GM15510 (cell line): Measurements from ENCODE around the gene C1orf105.
A peak's percentile ranks its signal among the peaks of the same experiment; 100 is the strongest.

Experiments used
- POLR2A ChIP-seq: IDR thresholded peaks from 3 replicates; pipeline ENCODE4 v1.6.1; 2011; ENCODE audit warnings: borderline replicate concordance; ENCODE audit not compliant: insufficient read length; ENCODE audit errors: extremely low read depth

The C1orf105 gene

DNA sequence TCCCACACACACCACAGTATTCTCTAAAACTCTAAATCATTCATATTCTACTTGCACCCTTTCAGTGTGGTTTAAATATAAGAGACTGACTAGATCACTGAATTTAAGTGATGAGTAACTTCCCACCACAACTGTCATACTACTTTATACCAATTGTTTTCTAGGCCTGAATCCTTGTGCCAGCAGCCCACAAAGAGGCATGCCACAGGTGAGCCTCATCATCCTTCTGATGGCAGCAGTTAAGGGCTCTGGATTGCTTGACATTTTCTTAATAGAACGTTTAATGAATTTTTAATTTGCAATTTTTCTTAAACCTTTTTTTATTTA lies 9.6 kb downstream of the C1orf105 start:
- TF ChIP-seq POLR2A, result no peak

DNA sequence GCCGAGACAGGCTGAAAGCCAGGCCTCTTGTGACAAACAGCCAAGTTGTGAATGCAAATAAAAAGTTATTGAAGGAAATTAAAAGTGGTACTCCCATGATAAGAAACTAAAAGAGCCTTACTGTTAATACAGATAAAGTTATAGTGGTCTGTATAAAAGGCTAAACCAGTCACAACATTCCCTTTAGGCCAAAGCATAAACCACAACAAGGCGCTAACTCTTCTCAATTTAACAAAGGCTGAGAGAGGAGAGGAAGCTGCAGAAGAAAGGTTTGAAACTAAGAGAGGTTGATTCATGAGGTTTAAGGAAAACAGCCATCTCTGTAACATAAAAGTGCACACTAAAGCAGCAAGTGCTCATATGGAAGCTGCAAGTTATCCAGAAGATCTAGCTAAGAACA lies 10.7 kb downstream of the C1orf105 start:
- TF ChIP-seq POLR2A, result no peak

DNA sequence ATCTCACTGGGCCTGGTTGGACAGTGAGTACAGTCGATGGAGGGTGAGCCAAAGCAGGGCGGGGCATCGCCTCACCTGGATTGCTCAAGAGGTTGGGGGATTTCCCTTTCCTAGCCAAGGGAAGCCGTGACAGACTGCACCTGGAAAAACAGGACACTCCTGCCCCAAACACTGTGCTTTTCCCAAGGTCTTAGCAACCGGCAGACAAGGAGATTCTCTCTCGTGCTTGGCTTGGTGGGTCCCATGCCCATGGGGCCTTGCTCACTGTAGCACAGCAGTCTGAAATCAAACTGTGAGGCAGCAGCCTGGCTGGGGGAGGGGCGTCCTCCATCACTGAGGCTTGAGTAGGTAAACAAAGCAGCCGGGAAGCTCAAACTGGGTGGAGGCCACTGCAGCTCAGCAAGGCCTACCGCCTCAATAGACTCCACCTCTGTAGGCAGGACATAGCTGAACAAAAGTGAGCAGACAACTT lies 11.3 kb downstream of the C1orf105 start:
- TF ChIP-seq POLR2A, result no peak

DNA sequence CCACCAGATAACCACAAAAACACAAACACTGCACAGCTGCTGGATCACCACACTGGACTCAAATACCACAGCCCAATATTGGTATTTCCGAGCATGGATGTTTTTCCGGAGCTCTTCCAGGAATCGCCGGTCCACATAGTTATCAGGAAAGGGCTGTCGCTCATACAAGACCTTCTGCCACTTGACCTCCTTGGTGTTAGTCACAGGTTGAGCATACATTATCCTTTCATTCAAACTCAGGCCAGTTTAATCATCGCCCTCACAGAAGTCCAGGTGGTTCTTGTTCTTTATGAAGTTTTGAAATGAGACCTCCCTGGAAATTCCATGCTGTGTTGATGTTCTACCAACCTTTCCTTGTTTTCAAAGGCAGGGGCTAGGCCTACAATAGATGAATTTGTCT lies 21.9 kb downstream of the C1orf105 start:
- no peak for TF ChIP-seq POLR2A

DNA sequence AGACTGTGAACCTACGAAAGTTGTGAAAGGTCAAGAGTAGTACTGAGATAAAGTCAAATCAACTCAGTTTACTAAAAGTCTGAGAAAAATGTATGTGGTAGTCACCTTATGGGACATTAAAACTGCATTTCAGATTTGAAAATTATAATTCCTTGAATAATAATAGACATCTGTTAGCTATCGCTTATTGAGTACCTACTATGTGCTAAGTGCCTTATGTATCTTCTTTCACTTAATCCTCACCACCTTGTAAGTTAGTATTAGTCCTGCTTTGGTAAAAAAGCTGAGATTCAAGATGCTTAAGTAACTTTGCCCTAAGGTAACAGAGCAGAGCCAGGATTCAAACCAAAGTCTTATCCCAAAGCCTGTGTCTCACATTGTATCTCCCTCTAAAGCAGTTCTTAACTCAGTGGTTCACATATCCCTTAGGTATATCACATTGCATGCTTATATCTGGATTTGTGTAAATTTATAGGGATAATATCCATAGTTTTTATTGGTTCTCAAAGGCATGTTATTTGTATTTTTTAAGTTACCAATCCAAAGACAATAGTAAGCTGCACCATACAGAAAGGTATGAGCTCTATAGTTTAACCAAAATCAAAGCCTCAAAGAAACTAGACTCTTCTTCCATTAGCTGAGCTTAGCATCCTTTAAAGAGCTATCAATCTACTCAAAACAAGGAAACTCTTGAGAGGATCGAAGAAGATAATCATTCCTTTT lies 22.5 kb downstream of the C1orf105 start:
- no peak for TF ChIP-seq POLR2A

DNA sequence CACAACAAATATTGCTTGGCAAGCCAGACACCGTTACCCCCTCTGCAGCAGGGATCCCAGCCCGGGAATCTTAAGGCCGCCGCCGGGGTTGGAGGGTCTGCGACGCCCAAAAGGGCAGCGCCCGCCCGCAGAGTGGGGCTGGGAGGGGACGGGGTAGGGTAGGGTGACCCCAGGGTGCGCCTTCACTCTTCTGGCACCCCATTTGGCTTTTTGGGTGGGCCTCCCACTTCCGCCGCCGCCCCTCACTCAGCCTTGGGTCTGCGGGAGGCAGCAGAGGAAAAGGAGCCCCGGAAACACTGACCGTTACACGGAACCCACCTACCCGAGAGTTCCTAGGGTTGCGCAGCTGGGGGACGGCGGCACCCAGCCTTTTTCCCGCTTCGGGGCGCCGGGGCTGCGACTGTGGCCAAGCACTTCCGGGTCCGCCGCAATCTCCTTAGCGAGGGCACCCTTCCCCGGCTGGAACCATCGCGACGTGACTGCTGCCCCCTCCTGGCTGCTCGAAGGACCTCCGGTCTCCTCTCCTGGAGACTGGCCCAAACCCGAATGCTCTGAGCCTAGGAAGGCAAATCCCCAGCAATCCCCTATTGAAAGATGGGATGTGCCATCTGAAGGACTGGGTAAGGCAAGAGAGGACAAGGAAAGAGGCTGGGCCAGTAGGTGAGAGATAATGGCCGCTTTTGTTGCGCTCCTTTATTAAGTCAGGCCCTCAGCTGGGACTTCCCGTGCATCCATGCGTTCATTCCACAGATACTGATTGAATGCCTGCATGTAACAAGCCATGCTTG lies 23.4 kb downstream of the C1orf105 start, which contains the start of gene PIGC:
TSS of gene PIGC (minus strand) at position 404 of the 788 bp plus-strand sequence. CDS start 1,447 bp downstream, outside the sequence.
- peak; percentile 65 for TF ChIP-seq POLR2A

DNA sequence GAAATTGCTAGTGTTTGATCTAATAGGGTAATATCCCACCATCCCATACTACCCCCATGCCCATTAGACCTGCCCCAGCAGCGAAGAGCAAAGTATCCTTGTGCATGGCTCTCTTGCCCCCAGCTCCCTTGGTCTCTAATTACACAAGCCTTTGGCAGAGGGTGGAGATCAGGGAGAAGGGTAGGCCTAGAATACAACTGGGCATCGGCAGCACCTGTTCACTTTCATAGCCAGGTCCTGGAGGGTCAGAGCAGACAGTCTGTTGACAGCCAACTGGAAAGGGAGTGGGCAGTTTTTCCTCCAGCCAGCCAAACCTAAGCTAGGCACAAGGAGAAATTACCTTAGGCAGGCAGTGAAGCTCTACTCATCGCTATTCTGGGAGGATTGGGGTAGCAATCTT lies 26.1 kb downstream of the C1orf105 start:
- TF ChIP-seq POLR2A, result no peak

DNA sequence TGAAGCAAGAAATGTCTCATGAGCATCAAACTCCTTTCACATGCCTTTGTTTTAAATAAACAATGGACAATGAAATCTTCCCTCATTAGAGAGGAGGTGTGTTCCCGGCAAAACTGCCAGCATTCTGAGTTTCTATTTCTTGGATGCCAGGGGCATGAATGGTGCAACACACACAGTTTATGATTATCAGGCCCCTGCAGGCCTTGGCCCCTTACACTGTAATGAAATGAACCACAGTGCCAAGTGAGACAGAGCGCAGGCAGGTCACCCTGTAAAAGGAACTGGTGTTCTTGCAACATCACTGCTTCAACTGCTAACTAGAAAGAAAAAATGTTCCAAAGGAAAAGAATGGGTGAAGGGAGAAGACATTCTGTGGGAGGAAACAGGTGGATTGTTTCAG lies 27.2 kb downstream of the C1orf105 start:
- no peak for TF ChIP-seq POLR2A

DNA sequence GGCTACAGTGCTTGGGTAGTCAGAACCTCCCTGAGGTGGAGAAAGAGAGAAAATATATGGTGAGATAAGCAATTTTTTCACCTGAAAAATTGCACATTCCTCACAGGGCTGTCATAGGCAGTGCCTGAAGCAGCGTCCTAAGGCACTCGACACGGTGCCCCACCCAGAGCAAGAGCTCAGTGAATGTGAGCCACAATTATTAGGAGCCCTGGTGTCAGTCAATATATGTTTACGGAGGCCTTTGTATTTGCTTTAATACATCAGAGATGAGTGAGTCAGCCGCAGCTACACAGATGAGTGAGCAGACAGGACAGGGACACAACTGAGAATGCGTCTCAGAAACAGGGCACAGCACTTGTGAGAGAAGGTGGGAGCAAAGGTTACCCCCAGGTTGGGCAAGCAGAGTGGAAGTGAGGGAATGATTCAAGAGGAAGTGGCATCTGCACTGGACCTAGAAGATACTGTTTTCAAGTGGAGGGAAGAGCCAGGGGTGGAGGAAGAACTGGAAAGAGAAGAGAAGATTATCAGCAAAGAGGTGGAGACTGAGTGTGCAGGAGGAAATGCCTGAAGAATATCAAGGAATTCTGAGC lies 28.6 kb downstream of the C1orf105 start:
- no peak for TF ChIP-seq POLR2A

DNA sequence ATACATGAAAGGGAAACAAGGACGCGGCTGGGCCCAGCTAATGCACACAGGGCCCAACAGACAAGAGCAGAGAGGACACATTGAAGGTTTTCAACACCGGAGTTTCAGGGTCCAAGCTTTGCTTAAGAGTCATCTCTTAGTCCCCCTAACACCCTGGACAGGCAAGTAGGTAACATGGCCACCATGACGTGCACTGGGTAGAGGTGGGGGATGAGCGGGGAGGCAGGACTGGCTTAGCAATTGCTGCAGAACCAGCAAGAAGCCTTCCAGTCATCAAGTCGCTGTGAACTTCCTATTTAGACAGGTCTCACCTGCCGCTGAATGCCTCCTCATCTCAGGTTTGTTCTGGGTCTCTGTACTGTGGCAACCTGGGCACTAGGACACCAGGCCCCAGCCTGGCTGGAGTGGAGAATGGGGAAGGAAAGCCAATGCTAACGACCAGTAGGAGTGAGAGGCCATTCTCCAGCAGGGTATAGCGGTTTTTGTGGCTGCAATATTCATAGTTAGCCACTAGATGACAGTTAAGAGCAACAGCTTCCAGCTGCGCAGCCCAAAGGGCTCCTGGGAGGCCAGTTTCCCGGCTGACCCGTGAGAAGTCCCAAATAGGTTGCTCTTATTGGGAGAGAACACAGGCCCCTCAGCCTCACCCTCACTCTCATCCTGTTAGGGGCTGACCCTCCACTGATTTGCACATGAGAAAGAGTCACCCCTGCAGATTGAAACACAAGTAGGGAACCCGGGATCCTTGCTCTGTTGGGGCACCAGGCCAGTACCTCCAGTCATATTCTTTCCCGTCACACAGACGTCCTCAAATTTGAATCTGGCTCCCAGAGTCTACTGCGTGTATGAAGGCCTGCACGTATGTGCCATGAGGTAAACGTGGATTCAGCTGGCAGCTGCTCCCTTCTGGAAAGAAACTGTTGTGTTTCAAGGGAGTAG lies 29.4 kb downstream of the C1orf105 start:
- TF ChIP-seq POLR2A, result no peak

DNA sequence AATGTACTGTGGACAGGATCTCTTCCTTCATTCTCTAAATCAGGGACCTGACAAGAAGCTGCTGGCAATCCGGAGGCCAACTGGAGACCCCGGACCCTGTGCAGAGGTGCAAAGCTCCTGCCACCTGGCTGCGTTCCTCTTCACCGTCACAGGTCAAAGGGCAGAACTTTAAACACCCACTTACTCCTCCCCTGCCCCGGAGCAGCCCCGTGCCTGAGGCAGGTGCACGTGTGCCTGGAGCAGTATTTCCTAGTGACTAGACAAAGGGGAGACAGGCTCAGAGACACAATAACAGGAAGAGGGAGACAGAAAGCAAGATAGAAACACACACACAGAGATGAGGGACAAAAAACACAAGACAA lies 30.0 kb downstream of the C1orf105 start:
- no peak for TF ChIP-seq POLR2A

DNA sequence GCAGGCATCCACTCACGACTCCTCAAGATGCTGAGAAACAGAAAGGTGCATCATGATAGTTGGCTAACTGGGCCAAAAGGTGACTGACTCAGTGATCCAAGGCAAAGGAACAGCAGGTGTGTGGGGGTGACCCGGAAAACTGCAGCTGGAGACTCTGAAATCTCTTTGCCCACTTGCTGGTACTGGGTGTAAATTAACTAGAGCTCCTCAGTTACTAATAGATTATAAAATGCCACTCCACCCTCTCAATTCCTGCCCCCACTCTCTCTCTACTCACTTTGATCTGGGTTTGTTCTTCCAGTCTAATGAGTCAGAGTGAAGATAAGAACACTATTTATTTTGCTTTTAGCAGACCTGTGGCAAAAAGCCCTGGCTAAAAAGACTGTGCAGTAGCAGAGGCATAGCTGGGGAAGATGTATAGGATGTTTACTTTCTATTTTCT lies 30.5 kb downstream of the C1orf105 start:
- no peak for TF ChIP-seq POLR2A

DNA sequence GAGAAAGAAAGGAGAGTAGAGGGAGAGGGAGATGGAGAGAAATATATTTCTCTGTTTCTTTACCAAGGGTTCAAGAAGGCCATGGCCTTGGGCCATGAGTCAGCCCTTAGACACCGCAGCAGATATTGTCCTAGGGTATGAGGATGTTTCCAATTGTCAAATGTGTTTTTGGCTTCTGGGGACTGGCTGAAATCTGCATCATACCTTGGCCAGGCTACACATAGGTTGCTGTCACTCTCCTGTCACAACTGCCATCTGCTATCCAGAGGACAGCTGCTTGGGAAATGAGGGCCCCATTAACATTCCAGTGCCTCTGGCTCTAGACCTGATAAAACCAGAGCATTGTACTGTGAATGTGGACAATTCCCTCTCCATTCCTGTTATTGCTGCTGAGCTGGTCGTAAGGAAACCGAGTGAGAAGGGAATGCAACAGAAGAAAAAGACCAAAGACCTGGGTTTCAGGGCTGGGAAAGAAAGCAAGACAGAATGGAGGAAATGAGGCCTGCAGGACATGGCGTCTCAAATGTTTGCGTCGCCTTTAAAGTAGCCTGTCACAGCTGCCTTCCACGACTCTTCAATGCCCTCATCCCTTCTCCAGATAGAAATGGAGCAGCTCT lies 32.2 kb downstream of the C1orf105 start:
- TF ChIP-seq POLR2A, result no peak

DNA sequence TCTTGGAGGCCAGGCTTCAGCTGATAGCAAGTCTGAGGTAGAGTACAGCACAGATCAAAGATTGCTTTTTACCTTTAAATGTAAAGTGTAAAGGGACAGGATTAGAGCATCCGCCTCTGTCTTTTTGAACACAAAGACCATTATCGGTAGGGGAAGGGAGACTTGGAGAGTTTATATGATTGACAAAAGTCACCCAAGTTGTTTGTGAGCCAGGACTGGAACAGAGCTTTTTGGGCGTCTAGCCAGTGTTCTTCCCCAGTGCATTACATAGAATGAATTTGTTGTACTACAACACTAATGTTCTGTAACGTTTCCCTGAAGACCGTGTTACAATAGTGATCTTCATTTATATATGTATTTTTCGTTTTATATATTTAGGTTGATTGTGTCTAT lies 32.7 kb downstream of the C1orf105 start:
- no peak for TF ChIP-seq POLR2A
